ENCODE measurements around the gene CGB5. TPM values are rescaled to one million over a fixed set of nuclear protein-coding genes. Genes with fewer than 3 reads are reported as not detected.
A peak's percentile ranks its signal among the peaks of the same experiment; 100 is the strongest.
"Not testable (repeated sequence)": the region's sequence is repeated elsewhere in the genome, so short reads cannot be mapped to it uniquely, and the experiment has no call there.

Gene CGB5
- 2.7 TPM for polyA plus RNA-seq (2013, experiment 1 of 2; ENCODE audit: insufficient read length)
- 0.31 TPM for polyA plus RNA-seq (2013, experiment 2 of 2; ENCODE audit: insufficient read length)

- not testable (repeated sequence) for DNase-seq
Measured at GRCh38 chr19:49043548-49043947, at the start of gene CGB5. CGB5 (plus strand) TSS chr19:49043848; CDS start chr19:49044210, 362 bp downstream.

- DNase-seq = no peak
Measured at GRCh38 chr19:48994035-48994386, 49.6 kb upstream of the CGB5 start.

GRCh38 chr19:48997972-48998371 lies 45.7 kb upstream of the CGB5 start:
- DNase-seq = peak; percentile 69

GRCh38 chr19:48999481-49000325 lies 43.9 kb upstream of the CGB5 start:
- peak; percentile 71 for DNase-seq

GRCh38 chr19:49004133-49004532 lies 39.5 kb upstream of the CGB5 start:
- no peak for DNase-seq

GRCh38 chr19:49004964-49005614 lies 38.6 kb upstream of the CGB5 start:
- no peak for DNase-seq

GRCh38 chr19:49006905-49007304 lies 36.7 kb upstream of the CGB5 start:
- DNase-seq = no peak

GRCh38 chr19:49009828-49010227 lies 33.8 kb upstream of the CGB5 start:
- DNase-seq = no peak

GRCh38 chr19:49010453-49010852 lies 33.2 kb upstream of the CGB5 start:
- DNase-seq = no peak

GRCh38 chr19:49011194-49011593 lies 32.5 kb upstream of the CGB5 start:
- DNase-seq = no peak

GRCh38 chr19:49014123-49014869 lies 29.4 kb upstream of the CGB5 start:
- no peak for DNase-seq

- no peak for DNase-seq
Measured at GRCh38 chr19:49014870-49015255, 28.8 kb upstream of the CGB5 start.

- DNase-seq = no peak
Measured at GRCh38 chr19:49016067-49016839, 27.4 kb upstream of the CGB5 start.

- DNase-seq = no peak
Measured at GRCh38 chr19:49017041-49017665, 26.5 kb upstream of the CGB5 start, which contains the start of gene LHB. LHB (minus strand) TSS chr19:49017091; CDS start chr19:49017081, 10 bp downstream.

GRCh38 chr19:49017666-49018351 lies 25.8 kb upstream of the CGB5 start:
- peak; percentile 67 for DNase-seq

- not testable (repeated sequence) for DNase-seq
Measured at GRCh38 chr19:49018388-49019241, 25.0 kb upstream of the CGB5 start.

- peak; percentile 39 for DNase-seq
Measured at GRCh38 chr19:49019242-49019932, 24.3 kb upstream of the CGB5 start.

- DNase-seq = no peak
Measured at GRCh38 chr19:49020342-49020741, 23.3 kb upstream of the CGB5 start.
